ENCODE results near the gene TENM3.

GRCh38 chr4:182248295-182248694 lies 5.1 kb downstream of the TENM3 start:
- no peak for TF ChIP-seq POLR2AphosphoS5 (IDR thresholded peaks at IDR 0.05; ENCODE audit: low read depth, low read length)
- no peak for TF ChIP-seq CTCF (IDR thresholded peaks at IDR 0.05; ENCODE audit: control extremely low read depth in 1 of 3, insufficient read depth in 1 of 3, low read depth in 1 of 3, low read length in 3 of 3)
- no peak for TF ChIP-seq EGR1 (IDR thresholded peaks at IDR 0.05; ENCODE audit: borderline replicate concordance, low read depth, low read length)
